PC-3 (cell line): ENCODE results near the gene C16orf92. TPM values are rescaled to one million over a fixed set of nuclear protein-coding genes. Genes with fewer than 3 reads are reported as not detected.
"Not testable (repeated sequence)": the region's sequence is repeated elsewhere in the genome, so short reads cannot be mapped to it uniquely, and the experiment has no call there.

ENCODE experiments used
- ATAC-seq: fragments of 200-7000 bp; cut with Tn5 transposase; 2 replicates; pipeline ENCODE4 v1.9.1; 2020; ENCODE audit warnings: mild to moderate bottlenecking, moderate library complexity
- BruUV-seq: library from RNA; stranded (reverse); fragments of 400-500 nt; replicated peaks from 2 replicates; lab custom pipeline; 2021; lab: Mats Ljungman, UMichigan
- CTCF ChIA-PET: fragments of 300-600 bp; sonication (Branson Sonifier 250); formaldehyde crosslinking; loops from one replicate; lab custom pipeline; 2022; ENCODE audit warnings: antibody characterized with exemption; lab: Charles Lee
- POLR2A ChIA-PET: fragments of 300-600 bp; sonication (Branson Sonifier 250); formaldehyde crosslinking; loops from one replicate; lab custom pipeline; 2022; ENCODE audit warnings: antibody characterized with exemption; ENCODE audit not compliant: unreplicated experiment; lab: Charles Lee
- DNase-seq: peaks from one replicate; pipeline ENCODE4 v3.0.0-alpha.2; 2015
- H2AFZ ChIP-seq: fragments of 300-600 bp; sonication (generic); 2 replicates; pipeline ENCODE4 v1.6.0; 2016; ENCODE audit warnings: antibody characterized with exemption, low read length
- H3F3A ChIP-seq: fragments of 300-600 bp; sonication (generic); one replicate; pipeline ENCODE4 v1.6.0; 2017; ENCODE audit warnings: antibody characterized with exemption, low read length, control low read depth, mild to moderate bottlenecking; ENCODE audit not compliant: unreplicated experiment
- H3K27ac ChIP-seq: fragments of 300-600 bp; sonication (generic); 2 replicates; pipeline ENCODE4 v1.5.1; 2016; ENCODE audit warnings: mild to moderate bottlenecking, low read length
- H3K27me3 ChIP-seq: fragments of 300-600 bp; sonication (generic); 2 replicates; pipeline ENCODE4 v1.6.1; 2016; ENCODE audit warnings: low read length, mixed read lengths
- H3K36me3 ChIP-seq: fragments of 300-600 bp; sonication (generic); 2 replicates; pipeline ENCODE4 v1.6.1; 2016; ENCODE audit warnings: low read depth, mixed run types, low read length, mixed read lengths
- H3K4me1 ChIP-seq: fragments of 300-600 bp; sonication (generic); 2 replicates; pipeline ENCODE4 v1.5.1; 2016; ENCODE audit warnings: low read length; ENCODE audit not compliant: insufficient read depth
- H3K4me2 ChIP-seq: fragments of 300-600 bp; sonication (generic); 2 replicates; pipeline ENCODE4 v1.6.0; 2016; ENCODE audit warnings: low read length
- H3K4me3 ChIP-seq: fragments of 300-600 bp; sonication (generic); 2 replicates; pipeline ENCODE4 v1.5.1; 2016; ENCODE audit warnings: mild to moderate bottlenecking, low read length, mixed read lengths
- H3K79me2 ChIP-seq: fragments of 300-600 bp; sonication (generic); 2 replicates; pipeline ENCODE4 v1.6.1; 2017; ENCODE audit warnings: low read length, mixed read lengths
- H3K9ac ChIP-seq: fragments of 300-600 bp; sonication (generic); 2 replicates; pipeline ENCODE4 v1.6.0; 2016; ENCODE audit warnings: mild to moderate bottlenecking, low read length
- H3K9me2 ChIP-seq: fragments of 300-600 bp; sonication (generic); replicated peaks from 2 replicates; pipeline ENCODE4 v1.6.1; 2016; ENCODE audit warnings: mixed run types, low read length, mixed read lengths
- H3K9me3 ChIP-seq: fragments of 300-600 bp; sonication (generic); 2 replicates; pipeline ENCODE4 v1.6.1; 2016; ENCODE audit warnings: low read length, mixed read lengths
- H4K20me1 ChIP-seq: fragments of 300-600 bp; sonication (generic); 2 replicates; pipeline ENCODE4 v1.6.1; 2016; ENCODE audit warnings: low read length, mixed read lengths
- CTCF ChIP-seq: fragments of 300-600 bp; sonication (generic); conservative IDR thresholded peaks from 2 replicates; pipeline ENCODE4 v1.5.1; 2017; ENCODE audit warnings: antibody characterized with exemption, low read depth, mild to moderate bottlenecking, low read length
- EZH2 ChIP-seq: fragments of 300-600 bp; sonication (generic); IDR thresholded peaks from one replicate; pipeline ENCODE4 v1.6.1; 2017; ENCODE audit warnings: antibody characterized with exemption, mild to moderate bottlenecking, low read length; ENCODE audit not compliant: unreplicated experiment
- EZH2phosphoT487 ChIP-seq: fragments of 300-600 bp; sonication (generic); IDR thresholded peaks from 2 replicates; pipeline ENCODE4 v1.6.1; 2018; ENCODE audit warnings: mild to moderate bottlenecking, antibody characterized with exemption, low read length, borderline replicate concordance
- intact Hi-C: fragments of 100-400 bp; cut with micrococcal nuclease; formaldehyde crosslinking; loops from 2 replicates; pipeline ENCODE4 v1.9.0; 2023
- total RNA-seq: library from RNA; depleted of rRNA; stranded (reverse); fragments of >200 nt; gene quantifications from 2 replicates; pipeline ENCODE4 v1.2.3, GENCODE V29; 2014

Gene C16orf92
- total RNA-seq, 1 experiment from 2014 or later, result not detected

- Histone ChIP-seq H3K4me2 (no peak overlapping the region), H3K4me3 (no peak overlapping the region), H3K27ac (no peak overlapping the region), H3K9me2 (no peaks in the 10 kb centered on the region), H3K27me3 (no peaks in the 10 kb centered on the region), H3K4me1 (no peaks in the 10 kb centered on the region), H2AFZ (no peak overlapping the region), H3K79me2 (no peaks in the 10 kb centered on the region), H3F3A (no peaks in the 10 kb centered on the region), H3K9ac (no peak overlapping the region), H3K9me3 (no peaks in the 10 kb centered on the region), H3K36me3 (no peaks in the 10 kb centered on the region; the same call in 1 of the 2 replicates), H4K20me1 (no peaks in the 10 kb centered on the region)
- intact Hi-C loops, result no loop called here
- peak; percentile 69 for ATAC-seq
- ChIA-PET CTCF (interaction anchor here (0.6 to 1.0 kb wide), 5 partner anchors 12 to 363 kb away, joined by 3 to 17 read pairs (median 4); no protein-coding TSS in a partner anchor), POLR2A (interaction anchor here (0.9 kb wide), 1 partner anchor 133 kb away, joined by 4 read pairs; the partner anchor contains the start of gene SEZ6L2)
- no TSS peak for BruUV-seq
- TF ChIP-seq EZH2 (no peak), CTCF (peak; percentile 89)
- DNase-seq, result peak; percentile 74
Measured at GRCh38 chr16:30032083-30032819, 9.3 kb downstream of the C16orf92 start.

DNA sequence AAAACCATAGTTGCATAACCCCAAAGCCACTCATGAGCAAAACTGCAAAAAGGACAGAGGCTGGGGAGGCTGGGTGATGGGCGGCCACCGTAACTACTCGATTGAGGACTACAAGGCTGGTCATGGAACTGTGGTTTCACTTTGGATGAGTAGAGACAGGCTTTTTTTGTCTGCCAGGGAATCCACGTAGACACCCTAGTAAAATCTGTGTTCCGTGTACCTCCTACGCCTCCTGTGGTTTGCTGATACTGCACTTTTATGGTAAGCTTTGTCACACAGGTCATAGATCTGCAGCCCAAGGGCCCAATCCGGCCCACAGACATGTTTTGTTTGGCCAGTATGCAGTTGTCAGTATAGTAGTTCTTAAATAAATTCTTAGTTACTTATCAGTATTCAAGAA, 10.3 kb downstream of the C16orf92 start:
- ChIA-PET CTCF (no interaction called here), POLR2A (no interaction called here)
- no TSS peak for BruUV-seq
- Histone ChIP-seq H3K27ac (no peak overlapping the region), H3K27me3 (no peaks in the 10 kb centered on the region), H2AFZ (no peak overlapping the region), H3K4me1 (no peaks in the 10 kb centered on the region), H3K9me2 (no peaks in the 10 kb centered on the region), H3K9me3 (no peaks in the 10 kb centered on the region), H3K79me2 (no peaks in the 10 kb centered on the region), H4K20me1 (no peaks in the 10 kb centered on the region), H3K36me3 (no peaks in the 10 kb centered on the region; the same call in 1 of the 2 replicates), H3K4me3 (no peak overlapping the region), H3F3A (no peaks in the 10 kb centered on the region), H3K4me2 (no peak overlapping the region), H3K9ac (no peak overlapping the region)
- TF ChIP-seq EZH2phosphoT487, result no peak
- TF ChIP-seq CTCF, result no peak
- TF ChIP-seq EZH2, result no peak
- DNase-seq (no peak), ATAC-seq (no peak)
- intact Hi-C loops, result no loop called here

DNA sequence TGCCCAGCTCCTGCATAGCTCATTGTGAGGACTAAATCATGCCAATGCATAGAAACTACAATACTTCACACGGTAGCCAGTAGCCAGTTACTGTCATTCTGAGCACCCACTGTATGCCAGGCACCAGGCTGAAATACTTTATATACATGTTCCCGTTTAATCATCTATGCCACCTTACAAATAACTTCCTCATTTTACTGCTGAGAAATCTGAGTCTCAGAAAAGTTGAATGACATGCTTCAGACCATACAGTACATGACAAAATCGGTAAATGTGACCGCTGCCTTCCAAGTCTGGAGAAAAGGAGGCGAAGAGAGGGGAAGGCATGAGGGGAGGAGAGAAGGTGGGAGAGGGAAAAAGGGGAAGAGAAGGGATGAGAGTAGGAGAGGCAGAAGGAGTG, 17.2 kb downstream of the C16orf92 start:
- Histone ChIP-seq H2AFZ (no peak overlapping the region), H3K27ac (no peak overlapping the region), H3K4me3 (no peak overlapping the region), H3F3A (no peaks in the 10 kb centered on the region), H3K4me1 (no peaks in the 10 kb centered on the region), H3K4me2 (no peak overlapping the region), H3K79me2 (no peaks in the 10 kb centered on the region), H3K9ac (no peak overlapping the region), H3K9me2 (no peaks in the 10 kb centered on the region), H4K20me1 (no peaks in the 10 kb centered on the region), H3K36me3 (no peaks in the 10 kb centered on the region), H3K27me3 (no peaks in the 10 kb centered on the region), H3K9me3 (no peaks in the 10 kb centered on the region)
- CTCF ChIA-PET, result interaction anchor here (0.7 to 1.0 kb wide), 2 partner anchors 25 to 405 kb away, joined by 3 to 6 read pairs; partner anchors contain the start of gene SEPHS2
- ATAC-seq, result no peak
- intact Hi-C loops, result no loop called here
- DNase-seq, result no peak
- POLR2A ChIA-PET, result interaction anchor here (0.6 kb wide), 1 partner anchor 102 kb away, joined by 19 read pairs; no protein-coding TSS in a partner anchor
- TF ChIP-seq CTCF (no peak), EZH2phosphoT487 (no peak), EZH2 (no peak)
- BruUV-seq, result no TSS peak

- H3K4me3 ChIP-seq, BruUV-seq, H3K9me2 ChIP-seq, H4K20me1 ChIP-seq, ATAC-seq, H3F3A ChIP-seq, H3K9me3 ChIP-seq, intact Hi-C loops, H3K4me1 ChIP-seq, H3K36me3 ChIP-seq, POLR2A ChIA-PET, H3K4me2 ChIP-seq, H2AFZ ChIP-seq, DNase-seq, H3K79me2 ChIP-seq, H3K27ac ChIP-seq, H3K9ac ChIP-seq, H3K27me3 ChIP-seq, CTCF ChIA-PET: not testable (repeated sequence)
Measured at GRCh38 chr16:30040690-30041089, 17.7 kb downstream of the C16orf92 start.
